ENCODE measurements around the gene GPR101.
A peak's percentile ranks its signal among the peaks of the same experiment; 100 is the strongest.

GPR101 gene, protein sequence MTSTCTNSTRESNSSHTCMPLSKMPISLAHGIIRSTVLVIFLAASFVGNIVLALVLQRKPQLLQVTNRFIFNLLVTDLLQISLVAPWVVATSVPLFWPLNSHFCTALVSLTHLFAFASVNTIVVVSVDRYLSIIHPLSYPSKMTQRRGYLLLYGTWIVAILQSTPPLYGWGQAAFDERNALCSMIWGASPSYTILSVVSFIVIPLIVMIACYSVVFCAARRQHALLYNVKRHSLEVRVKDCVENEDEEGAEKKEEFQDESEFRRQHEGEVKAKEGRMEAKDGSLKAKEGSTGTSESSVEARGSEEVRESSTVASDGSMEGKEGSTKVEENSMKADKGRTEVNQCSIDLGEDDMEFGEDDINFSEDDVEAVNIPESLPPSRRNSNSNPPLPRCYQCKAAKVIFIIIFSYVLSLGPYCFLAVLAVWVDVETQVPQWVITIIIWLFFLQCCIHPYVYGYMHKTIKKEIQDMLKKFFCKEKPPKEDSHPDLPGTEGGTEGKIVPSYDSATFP

GRCh38 chrX:137033774-137034507, at the start of gene GPR101:
GPR101 (minus strand) TSS chrX:137033995; CDS start chrX:137031674, 2,321 bp downstream.
- no peak for DNase-seq

GRCh38 chrX:137081239-137081638, 47.4 kb upstream of the GPR101 start:
- no peak for DNase-seq

DNA sequence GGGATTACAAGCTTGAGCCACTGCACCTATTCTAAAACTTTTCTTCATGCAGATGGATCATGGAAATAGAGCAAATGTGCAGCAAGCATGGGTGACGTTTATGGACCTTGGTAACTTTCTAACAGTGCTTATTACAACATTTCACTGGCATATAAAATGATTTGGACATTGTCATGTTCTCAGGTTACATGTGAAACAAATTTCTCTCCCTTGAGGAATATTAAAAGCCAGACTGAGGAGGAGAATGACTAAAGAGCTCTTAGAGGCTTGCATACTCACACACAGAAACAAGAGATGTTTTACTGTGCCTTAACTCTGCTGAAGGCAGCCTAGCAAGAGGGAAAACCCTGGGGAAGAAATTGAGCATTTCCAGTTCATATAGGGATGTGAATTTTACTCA, 38.6 kb upstream of the GPR101 start:
- DNase-seq = no peak

DNA sequence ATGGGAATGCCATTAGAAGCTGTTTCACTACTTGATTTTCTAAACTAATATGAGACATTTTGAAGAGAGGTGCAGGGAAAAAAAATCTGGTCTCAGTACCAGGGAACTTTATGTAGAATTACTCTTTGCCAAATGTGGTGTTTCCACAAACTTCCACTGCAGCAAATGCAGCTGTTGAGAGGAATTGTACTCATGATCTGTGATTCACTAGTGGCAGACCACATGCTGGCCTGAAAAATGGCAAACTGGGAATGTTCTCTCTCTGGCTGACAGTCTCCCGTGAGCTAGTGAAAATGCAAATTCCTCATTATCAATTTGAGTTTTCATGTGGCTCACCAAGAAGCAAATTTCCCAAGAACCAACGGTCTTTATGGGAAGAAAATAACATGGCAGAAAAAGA, 37.8 kb upstream of the GPR101 start:
- no peak for DNase-seq

DNA sequence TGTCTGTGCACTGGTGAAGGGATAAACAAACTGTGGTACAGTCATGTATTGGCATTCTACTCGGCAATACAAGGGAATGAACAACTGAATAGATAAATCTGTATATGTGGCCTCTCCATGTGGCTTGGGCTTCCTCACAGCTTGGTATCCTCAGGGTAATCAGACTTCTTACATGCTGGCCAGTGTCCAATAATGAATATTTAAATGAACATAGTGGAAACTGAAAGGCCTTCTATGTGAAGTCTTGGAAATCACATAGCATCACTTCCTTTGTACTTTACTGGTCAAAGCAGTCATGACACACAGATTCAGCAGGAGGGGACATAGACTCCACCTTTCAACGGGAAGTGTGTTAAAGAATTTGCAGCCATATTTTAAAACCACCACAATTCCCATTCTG, 33.4 kb upstream of the GPR101 start:
- DNase-seq = no peak

GRCh38 chrX:137062915-137063617, 29.3 kb upstream of the GPR101 start:
- no peak for DNase-seq

DNA sequence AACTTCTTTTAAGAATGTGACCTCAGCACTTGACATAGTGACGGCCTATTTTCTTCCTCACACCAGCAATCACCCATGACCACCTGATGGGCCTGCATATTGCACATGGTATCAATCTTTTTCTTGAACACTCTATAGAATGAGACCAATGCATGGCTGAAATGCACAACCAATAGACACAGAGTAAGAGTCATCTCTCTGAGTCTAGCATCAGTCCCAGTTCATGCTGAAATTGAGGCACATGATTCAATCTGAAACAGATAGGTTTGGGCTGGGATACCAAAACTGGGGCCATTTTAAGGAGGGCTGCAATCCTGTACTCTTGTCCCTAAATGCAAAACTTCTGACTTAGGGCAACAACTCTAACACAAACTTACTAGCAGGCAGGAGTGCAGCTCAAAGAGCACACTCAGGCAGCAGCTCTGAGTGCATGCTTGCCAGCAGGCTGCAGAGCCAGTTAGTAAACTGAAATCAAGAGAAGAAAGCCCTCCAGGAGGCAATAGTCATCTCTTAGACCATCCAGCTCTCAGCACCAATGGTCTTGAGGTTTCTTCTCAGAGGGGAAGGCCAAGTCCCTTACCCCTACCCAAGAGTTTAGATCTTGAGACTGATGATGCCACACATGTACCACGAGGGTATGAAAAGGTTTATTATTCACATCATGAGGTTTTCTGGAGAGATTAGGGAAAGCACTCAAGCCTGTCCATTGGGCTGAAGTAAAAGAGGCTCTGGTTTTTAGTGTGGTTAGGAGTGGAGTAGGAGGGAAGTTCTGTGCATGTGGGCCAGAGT, 24.7 kb upstream of the GPR101 start:
- no peak for DNase-seq

GRCh38 chrX:137052643-137053235, 18.9 kb upstream of the GPR101 start:
- DNase-seq = peak; percentile 5

- DNase-seq = peak; percentile 48
Measured at GRCh38 chrX:137051978-137052642, 18.3 kb upstream of the GPR101 start.

DNA sequence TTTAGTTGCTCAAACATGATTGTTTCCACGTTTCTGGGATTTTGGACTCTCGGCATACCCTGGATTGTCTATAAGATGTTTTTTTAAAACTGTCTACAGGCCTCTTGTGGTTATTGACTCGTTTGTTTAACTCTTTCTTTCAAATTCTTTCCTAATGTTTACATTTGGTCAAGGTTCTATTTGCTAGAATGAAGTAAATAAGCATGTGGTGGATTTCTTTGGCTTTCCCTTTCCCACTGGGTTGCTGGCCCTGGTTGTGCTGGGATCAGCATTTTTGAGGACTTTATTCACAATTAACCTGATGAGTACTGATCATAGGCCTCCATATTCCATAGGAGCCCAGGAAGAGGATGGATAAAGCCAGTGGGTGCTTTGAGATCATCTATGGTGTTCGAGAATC, 11.1 kb upstream of the GPR101 start:
- no peak for DNase-seq

DNA sequence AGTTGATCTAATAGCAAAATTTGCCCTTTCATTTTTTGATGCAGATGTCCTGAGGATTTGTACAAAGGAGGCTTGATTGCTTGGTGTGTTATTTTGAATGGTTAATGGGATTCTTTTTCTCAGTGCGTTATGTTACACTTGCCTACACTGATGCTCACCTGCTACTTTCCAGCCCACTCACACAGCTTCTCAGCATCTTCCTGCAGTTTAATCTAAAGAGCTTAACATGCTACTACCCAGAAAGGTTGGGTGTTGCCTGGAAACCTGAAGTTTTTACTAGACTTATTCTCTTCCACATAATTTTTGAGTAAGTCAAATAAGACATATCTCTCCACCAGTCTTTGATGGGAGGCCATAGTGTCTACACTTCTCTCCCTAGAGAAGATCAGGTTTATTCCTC, 9.9 kb upstream of the GPR101 start:
- DNase-seq = no peak

DNA sequence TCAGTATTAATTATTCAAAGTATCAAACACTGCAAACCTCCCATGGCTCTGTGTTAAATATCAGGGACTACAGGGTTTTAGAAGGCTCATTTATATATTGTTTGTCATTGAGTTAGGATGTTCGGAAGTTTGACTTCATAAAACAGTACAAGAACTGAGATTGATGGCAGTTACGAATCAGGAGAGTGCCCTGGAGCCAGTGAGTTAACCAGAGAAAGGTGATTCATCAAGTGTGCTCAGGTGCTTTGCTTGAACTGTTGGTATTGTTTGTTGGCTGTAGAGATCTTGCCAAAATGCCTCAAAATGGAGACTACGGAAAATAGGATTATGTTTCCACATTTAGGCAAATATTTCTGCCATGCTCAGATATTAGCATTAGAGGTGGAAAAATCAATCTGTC, 7.5 kb upstream of the GPR101 start:
- DNase-seq = no peak

GRCh38 chrX:137040113-137040794, 6.5 kb upstream of the GPR101 start:
- peak; percentile 22 for DNase-seq

GRCh38 chrX:137034508-137034872, 695 bp upstream of the GPR101 start:
- no peak for DNase-seq

DNA sequence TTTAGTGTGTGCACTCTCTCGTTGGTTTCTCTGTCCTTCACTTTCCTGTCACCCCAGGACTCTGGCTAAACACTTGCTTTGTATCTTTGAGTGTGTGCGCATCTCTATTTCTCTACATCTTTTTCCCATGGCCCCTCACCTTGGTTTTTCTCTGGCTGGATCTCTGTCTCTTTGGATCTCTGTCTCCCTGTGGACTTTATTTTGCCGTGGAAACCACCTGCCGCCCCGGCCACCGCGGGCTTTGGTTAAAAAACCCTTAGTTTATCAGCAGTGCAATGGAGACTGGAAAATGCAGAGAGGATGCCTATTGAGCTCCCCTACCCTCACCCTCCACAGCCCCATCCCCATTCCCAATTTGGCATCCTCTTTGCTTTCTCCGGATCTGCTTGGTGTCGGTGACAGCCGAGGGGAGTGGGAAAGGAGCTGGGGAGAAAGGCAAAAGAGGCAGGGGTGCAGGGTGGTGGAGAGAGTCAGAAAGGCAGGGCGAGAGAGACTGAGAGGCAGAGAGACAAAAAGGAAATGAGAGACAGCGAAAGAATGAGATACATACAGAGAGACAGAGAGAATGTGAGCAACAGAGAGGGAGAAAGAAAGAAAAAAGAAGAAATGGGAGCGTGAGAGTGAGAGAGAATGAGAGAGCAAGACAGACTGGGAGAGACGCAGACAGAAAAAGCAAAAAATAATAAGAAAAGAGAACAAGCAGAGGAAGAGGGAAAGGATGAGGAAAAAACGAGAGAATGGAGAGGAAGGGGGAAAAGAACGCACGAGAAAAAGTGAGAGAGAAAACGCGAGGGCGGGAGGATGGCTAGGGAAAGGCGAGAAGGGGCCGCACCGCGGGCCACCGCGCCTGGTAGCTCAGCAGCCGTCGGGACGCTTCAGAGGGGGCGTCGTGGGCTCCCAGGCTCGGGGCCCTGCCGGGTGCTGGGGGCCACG, 688 bp downstream of the GPR101 start:
- DNase-seq = no peak

- no peak for DNase-seq
Measured at GRCh38 chrX:137032341-137032694, 1.5 kb downstream of the GPR101 start.

DNA sequence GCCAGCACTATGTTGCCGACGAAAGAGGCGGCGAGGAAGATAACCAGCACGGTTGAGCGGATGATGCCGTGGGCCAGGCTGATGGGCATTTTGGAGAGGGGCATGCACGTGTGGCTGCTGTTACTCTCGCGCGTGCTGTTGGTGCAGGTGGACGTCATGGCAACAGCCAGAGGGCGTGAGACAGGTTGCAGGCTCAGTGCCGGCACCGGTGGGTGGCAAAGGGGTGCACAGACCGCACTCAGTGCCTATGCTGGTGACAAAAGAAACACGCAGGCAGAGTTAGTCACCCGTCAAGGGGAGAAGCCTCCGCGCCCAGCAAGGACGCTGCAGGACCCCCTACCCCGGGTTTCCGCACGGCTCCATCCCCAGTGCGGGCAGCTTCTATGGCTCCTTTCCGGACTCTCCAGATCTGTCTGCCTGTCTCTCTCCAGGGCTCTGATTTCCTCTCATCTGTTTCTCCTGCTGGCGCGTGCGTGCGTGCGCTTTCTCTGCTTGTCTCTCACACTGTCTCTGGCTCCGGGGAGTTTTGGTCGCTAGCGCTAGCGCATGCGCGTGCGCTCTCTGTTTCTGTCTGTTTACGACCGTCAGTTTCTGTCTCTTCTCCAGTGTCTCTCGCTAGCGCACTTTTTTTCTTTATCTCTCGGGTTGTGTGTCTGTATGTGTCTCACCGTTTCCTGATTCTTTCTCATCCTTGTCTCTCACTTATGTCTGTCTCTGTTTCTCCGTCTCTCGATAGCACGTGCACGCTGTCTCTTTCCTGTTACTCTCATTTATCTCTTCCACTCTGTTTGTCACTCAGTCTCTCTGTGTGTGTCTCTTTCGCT, 2.1 kb downstream of the GPR101 start:
- DNase-seq = peak; percentile 31

DNA sequence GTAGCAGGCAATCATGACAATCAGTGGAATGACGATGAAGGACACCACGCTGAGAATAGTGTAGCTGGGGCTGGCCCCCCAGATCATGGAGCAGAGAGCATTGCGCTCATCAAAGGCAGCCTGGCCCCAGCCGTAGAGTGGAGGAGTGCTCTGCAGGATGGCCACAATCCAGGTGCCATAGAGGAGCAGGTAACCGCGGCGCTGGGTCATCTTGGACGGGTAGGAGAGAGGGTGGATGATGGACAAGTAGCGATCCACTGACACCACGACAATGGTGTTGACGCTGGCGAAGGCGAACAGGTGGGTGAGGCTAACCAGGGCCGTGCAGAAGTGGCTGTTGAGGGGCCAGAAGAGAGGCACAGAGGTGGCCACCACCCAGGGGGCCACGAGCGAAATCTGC, 2.8 kb downstream of the GPR101 start:
- DNase-seq = no peak

DNA sequence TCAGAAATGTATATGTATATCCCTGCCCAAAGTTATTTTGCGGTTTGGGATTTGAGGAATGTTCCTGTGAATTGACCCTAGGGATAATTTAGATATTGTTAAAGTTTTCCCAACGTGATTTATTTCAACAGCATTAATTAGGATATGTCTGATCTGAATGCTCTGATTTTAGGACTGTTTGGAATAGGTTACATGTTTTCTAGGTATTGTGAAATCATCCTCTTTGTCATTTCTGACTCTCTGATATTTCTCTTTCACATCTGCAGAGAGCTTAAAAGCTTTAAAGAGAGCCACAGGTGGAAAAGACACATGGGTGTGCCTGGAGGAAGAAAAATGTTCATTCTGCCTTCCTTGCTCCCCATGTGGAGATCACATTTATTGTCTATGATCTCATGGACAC, 5.1 kb downstream of the GPR101 start:
- DNase-seq = no peak
